K562 (cell line): ENCODE measurements around the gene SOX15. TPM values are rescaled to one million over a fixed set of nuclear protein-coding genes. Genes with fewer than 3 reads are reported as not detected.

ENCODE experiments used
- BACH1 ChIP-seq: fragments of 200-800 bp; sonication (Bioruptor generic); IDR thresholded peaks from 2 replicates; pipeline ENCODE4 v1.6.1; 2016; ENCODE audit warnings: missing genetic modification characterization, missing compliant biosample characterization
- BRD4 ChIP-seq: fragments of 200-600 bp; sonication (generic); IDR thresholded peaks from 2 replicates; pipeline ENCODE4 v1.6.1; 2017; ENCODE audit warnings: inconsistent platforms
- CBX1 ChIP-seq: sonication (generic); IDR thresholded peaks from 2 replicates; pipeline ENCODE4 v1.6.1; 2016; ENCODE audit warnings: antibody characterized with exemption, low read depth, mild to moderate bottlenecking
- EP400 ChIP-seq: fragments of 450-650 bp; IDR thresholded peaks from 2 replicates; pipeline ENCODE4 v1.6.1; 2017; ENCODE audit warnings: antibody characterized with exemption, mild to moderate bottlenecking, moderate library complexity
- FOXA1 ChIP-seq: fragments of 450-650 bp; IDR thresholded peaks from 2 replicates; pipeline ENCODE4 v1.6.1; 2016; ENCODE audit warnings: mild to moderate bottlenecking, borderline replicate concordance
- HMGXB4 ChIP-seq: sonication (generic); formaldehyde crosslinking; IDR thresholded peaks from 2 replicates; pipeline ENCODE4 v1.8.1; 2023; ENCODE audit warnings: mild to moderate bottlenecking, missing genetic modification reagents
- HNRNPUL1 ChIP-seq: fragments of 200-400 bp; formaldehyde crosslinking; IDR thresholded peaks from 2 replicates; pipeline ENCODE4 v1.6.1; 2017; ENCODE audit warnings: low read length
- KDM5B ChIP-seq: fragments of 200-600 bp; sonication (generic); IDR thresholded peaks from 2 replicates; pipeline ENCODE4 v1.6.1; 2012; ENCODE audit warnings: low read depth, mild to moderate bottlenecking, moderate library complexity, low read length, control low read depth, inconsistent platforms; ENCODE audit not compliant: insufficient replicate concordance
- MEF2D ChIP-seq: conservative IDR thresholded peaks from 2 replicates; pipeline ENCODE4 v1.6.1; 2016; ENCODE audit warnings: low read depth, missing genetic modification characterization, missing compliant biosample characterization
- NCOR1 ChIP-seq: fragments of 450-650 bp; IDR thresholded peaks from 2 replicates; pipeline ENCODE4 v1.6.1; 2016; ENCODE audit warnings: mild to moderate bottlenecking, moderate library complexity
- NRF1 ChIP-seq, 2 experiments: fragments of 450-650 bp; IDR thresholded peaks in 1 of 2; conservative IDR thresholded peaks in 1 of 2; 2 replicates each; pipeline ENCODE4 v1.6.1; 2014; ENCODE audit warnings: mild to moderate bottlenecking in 2 of 2
- PHB2 ChIP-seq: fragments of 450-650 bp; IDR thresholded peaks from 2 replicates; pipeline ENCODE4 v1.6.1; 2017; ENCODE audit warnings: low read depth
- RBM14 ChIP-seq: fragments of 200-400 bp; formaldehyde crosslinking; IDR thresholded peaks from 2 replicates; pipeline ENCODE4 v1.6.1; 2018; ENCODE audit warnings: low read depth, mild to moderate bottlenecking, low read length, moderate library complexity, borderline replicate concordance; ENCODE audit not compliant: insufficient read depth
- RERE ChIP-seq: sonication (generic); formaldehyde crosslinking; IDR thresholded peaks from 2 replicates; pipeline ENCODE4 v1.8.0; 2023; ENCODE audit warnings: missing genetic modification reagents, mild to moderate bottlenecking, borderline replicate concordance
- SMAD2 ChIP-seq: fragments of 150-350 bp; IDR thresholded peaks from 2 replicates; pipeline ENCODE4 v1.6.1; 2014; ENCODE audit warnings: low read depth, mild to moderate bottlenecking, low read length
- SRSF7 ChIP-seq: fragments of 200-400 bp; formaldehyde crosslinking; optimal IDR thresholded peaks from 2 replicates; pipeline ENCODE3; 2017; ENCODE audit warnings: mild to moderate bottlenecking, low read depth, low read length
- STAT5B ChIP-seq: fragments of 250-450 bp; sonication (Bioruptor Pico); IDR thresholded peaks from 2 replicates; pipeline ENCODE4 v1.8.0; 2021; ENCODE audit warnings: mild to moderate bottlenecking, inconsistent platforms
- TCF15 ChIP-seq: fragments of 250-450 bp; sonication (Bioruptor Pico); IDR thresholded peaks from 2 replicates; pipeline ENCODE4 v1.8.0; 2022; ENCODE audit warnings: moderate library complexity, mild to moderate bottlenecking, inconsistent platforms
- ZBTB34 ChIP-seq: fragments of 250-450 bp; sonication (Bioruptor Pico); IDR thresholded peaks from 2 replicates; pipeline ENCODE4 v1.8.0; 2021; ENCODE audit warnings: mild to moderate bottlenecking, moderate library complexity
- ZNF780A ChIP-seq: fragments of 250-450 bp; sonication (Bioruptor Pico); IDR thresholded peaks from 2 replicates; pipeline ENCODE4 v1.5.0; 2021; ENCODE audit warnings: mild to moderate bottlenecking
- polyA plus RNA-seq, 8 experiments: library from polyadenylated mRNA; depleted of rRNA in 4 of 8; stranded (reverse) in 5 of 8; unstranded in 3 of 8; fragments of >200 nt; fragmentation: Nextera tagmentation in 2 of 8; fragmentation: Illumina TruSeq in 1 of 8; extraction: Ambion mirVana in 2 of 8; extraction: Trizol in 1 of 8; gene quantifications; 2 replicates each; pipeline versions ENCODE4 v1.2.1 to v1.2.3, GENCODE V29; 2011 to 2014; ENCODE audit warnings: inconsistent platforms in 1 of 8, missing spikeins in 1 of 8
- total RNA-seq, 7 experiments: library from RNA; depleted of rRNA in 6 of 7; stranded (reverse); fragments of >200 nt in 6 of 7; fragmentation: Illumina TruSeq in 2 of 7; extraction: Trizol in 2 of 7; gene quantifications; 2 replicates each; pipeline versions ENCODE4 v1.2.1 to v1.2.3, GENCODE V29; 2011 to 2021; ENCODE audit warnings: low replicate concordance in 1 of 7

Gene SOX15
- total and polyA plus RNA-seq, 9 of the 15 experiments (the other 6 are each of a cell fraction or from before 2014, with no cell fraction given) = 0.07 to 0.33 (median 0.19) TPM; not detected in 5

GRCh38 chr17:7572588-7573323 lies 17.1 kb downstream of the SOX15 start (continued):
- TF ChIP-seq RERE = no peak
- TF ChIP-seq NCOR1 = peak; percentile 47
- TF ChIP-seq RBM14 = peak; percentile 99; the same call in 1 of the 2 replicates
- TF ChIP-seq ZNF780A (CRISPR knock-in tag) = no peak
- TF ChIP-seq EP400 = peak; percentile 100
- TF ChIP-seq CBX1 = peak; percentile 95
- TF ChIP-seq SRSF7 = peak; percentile 38
- no peak for TF ChIP-seq TCF15
- peak; percentile 49 to 62; a peak in 3 of 4 replicates for TF ChIP-seq NRF1 (conservative IDR thresholded peaks at IDR 0.05 in 1 of 2, IDR thresholded peaks at IDR 0.05 in 1 of 2)
- TF ChIP-seq HNRNPUL1 = no peak
- TF ChIP-seq BACH1 (tag) = no peak
- TF ChIP-seq HMGXB4 (CRISPR knock-in tag) = no peak
- no peak for TF ChIP-seq STAT5B (CRISPR knock-in tag)
- no peak for TF ChIP-seq PHB2
- no peak for TF ChIP-seq SMAD2
- peak; percentile 98 for TF ChIP-seq BRD4
- no peak for TF ChIP-seq FOXA1
- no peak for TF ChIP-seq MEF2D
- TF ChIP-seq ZBTB34 (CRISPR knock-in tag) = no peak
- TF ChIP-seq KDM5B = peak; percentile 96
